Measurements from ENCODE around the gene GTF2F2. TPM values are rescaled to one million over a fixed set of nuclear protein-coding genes. Genes with fewer than 3 reads are reported as not detected.

Gene GTF2F2
- total RNA-seq, 1 donor, result 19.9 TPM

GRCh38 chr13:45179428-45179827 is 59.1 kb downstream of the GTF2F2 start:
- TF ChIP-seq CTCF (IDR thresholded peaks at IDR 0.05; ENCODE audit: extremely low read depth, low read depth, low read length), result no peak
- H3K4me3 ChIP-seq (ENCODE audit: insufficient read depth, low read length), result no peak overlapping the region
- peaks cover 38% of the 10 kb centered on the region for H3K4me1 ChIP-seq (ENCODE audit: insufficient read depth, low read length)
- no peaks in the 10 kb centered on the region for H3K27me3 ChIP-seq (ENCODE audit: insufficient read depth, low read length)
- H3K36me3 ChIP-seq (ENCODE audit: insufficient read depth, low read length), result no peaks in the 10 kb centered on the region
- H4K20me1 ChIP-seq (ENCODE audit: insufficient read depth, low read length), result no peaks in the 10 kb centered on the region
- no peak for DNase-seq (ENCODE audit: insufficient read length, low spot score, missing footprints)
- H3K4me2 ChIP-seq (ENCODE audit: insufficient read depth, low read length), result no peak overlapping the region
- H3K79me2 ChIP-seq (ENCODE audit: insufficient read depth, low read length), result peaks cover 29% of the 10 kb centered on the region
- H3K27ac ChIP-seq (ENCODE audit: low read depth, low read length), result peak overlapping the region; percentile 90
- H2AFZ ChIP-seq (ENCODE audit: low read length), result no peak overlapping the region
- H3K9me3 ChIP-seq (ENCODE audit: low read depth, low read length), result no peaks in the 10 kb centered on the region

GRCh38 chr13:45180303-45180702 is 60.0 kb downstream of the GTF2F2 start:
- Histone ChIP-seq H3K4me2 (ENCODE audit: insufficient read depth, low read length) (peak overlapping the region; percentile 23), H3K4me1 (ENCODE audit: insufficient read depth, low read length) (peaks cover 38% of the 10 kb centered on the region), H4K20me1 (ENCODE audit: insufficient read depth, low read length) (no peaks in the 10 kb centered on the region), H3K36me3 (ENCODE audit: insufficient read depth, low read length) (no peaks in the 10 kb centered on the region), H2AFZ (ENCODE audit: low read length) (no peak overlapping the region), H3K79me2 (ENCODE audit: insufficient read depth, low read length) (peaks cover 26% of the 10 kb centered on the region), H3K27me3 (ENCODE audit: insufficient read depth, low read length) (no peaks in the 10 kb centered on the region), H3K27ac (ENCODE audit: low read depth, low read length) (peak overlapping the region; percentile 90), H3K9me3 (ENCODE audit: low read depth, low read length) (no peaks in the 10 kb centered on the region), H3K4me3 (ENCODE audit: insufficient read depth, low read length) (no peak overlapping the region)
- no peak for DNase-seq (ENCODE audit: insufficient read length, low spot score, missing footprints)
- no peak for TF ChIP-seq CTCF (IDR thresholded peaks at IDR 0.05; ENCODE audit: extremely low read depth, low read depth, low read length)

- H3K27ac ChIP-seq (ENCODE audit: low read depth, low read length), result peak overlapping the region; percentile 90
- peaks cover 38% of the 10 kb centered on the region for H3K4me1 ChIP-seq (ENCODE audit: insufficient read depth, low read length)
- no peaks in the 10 kb centered on the region for H3K27me3 ChIP-seq (ENCODE audit: insufficient read depth, low read length)
- H3K79me2 ChIP-seq (ENCODE audit: insufficient read depth, low read length), result peaks cover 22% of the 10 kb centered on the region
- peak overlapping the region; percentile 23 for H3K4me2 ChIP-seq (ENCODE audit: insufficient read depth, low read length)
- no peak for TF ChIP-seq CTCF (IDR thresholded peaks at IDR 0.05; ENCODE audit: extremely low read depth, low read depth, low read length)
- peak; percentile 37 for DNase-seq (ENCODE audit: insufficient read length, low spot score, missing footprints)
- no peaks in the 10 kb centered on the region for H3K9me3 ChIP-seq (ENCODE audit: low read depth, low read length)
- H3K4me3 ChIP-seq (ENCODE audit: insufficient read depth, low read length), result no peak overlapping the region
- H3K36me3 ChIP-seq (ENCODE audit: insufficient read depth, low read length), result no peaks in the 10 kb centered on the region
- no peaks in the 10 kb centered on the region for H4K20me1 ChIP-seq (ENCODE audit: insufficient read depth, low read length)
- H2AFZ ChIP-seq (ENCODE audit: low read length), result no peak overlapping the region
These were observed 60.6 kb downstream of the GTF2F2 start for GRCh38 chr13:45180713-45181601.

- no peak for DNase-seq (ENCODE audit: insufficient read length, low spot score, missing footprints)
- H3K9me3 ChIP-seq (ENCODE audit: low read depth, low read length), result no peaks in the 10 kb centered on the region
- no peak overlapping the region for H2AFZ ChIP-seq (ENCODE audit: low read length)
These were observed 64.4 kb downstream of the GTF2F2 start for GRCh38 chr13:45184693-45185092.

More at GRCh38 chr13:45184693-45185092, 64.4 kb downstream of the GTF2F2 start:
- no peak for TF ChIP-seq CTCF (IDR thresholded peaks at IDR 0.05; ENCODE audit: extremely low read depth, low read depth, low read length)
- no peaks in the 10 kb centered on the region for H3K27me3 ChIP-seq (ENCODE audit: insufficient read depth, low read length)
- no peak overlapping the region for H3K4me2 ChIP-seq (ENCODE audit: insufficient read depth, low read length)
- no peaks in the 10 kb centered on the region for H4K20me1 ChIP-seq (ENCODE audit: insufficient read depth, low read length)
- peaks cover 7% of the 10 kb centered on the region for H3K79me2 ChIP-seq (ENCODE audit: insufficient read depth, low read length)
- peaks cover 13% of the 10 kb centered on the region for H3K4me1 ChIP-seq (ENCODE audit: insufficient read depth, low read length)
- H3K36me3 ChIP-seq (ENCODE audit: insufficient read depth, low read length), result no peaks in the 10 kb centered on the region
- no peak overlapping the region for H3K4me3 ChIP-seq (ENCODE audit: insufficient read depth, low read length)
- H3K27ac ChIP-seq (ENCODE audit: low read depth, low read length), result no peak overlapping the region
